Ishikawa (cell line): ENCODE results near the gene LAMTOR2.

Source experiments
- CEBPB ChIP-seq: IDR thresholded peaks from 2 replicates; pipeline ENCODE4 v1.6.1; 2012
- CREB1 ChIP-seq: IDR thresholded peaks from 2 replicates; pipeline ENCODE4 v1.6.1; 2012; ENCODE audit warnings: low read depth
- EGR1 ChIP-seq: IDR thresholded peaks from 2 replicates; pipeline ENCODE4 v1.6.1; 2012
- EP300 ChIP-seq: IDR thresholded peaks from 2 replicates; pipeline ENCODE4 v1.6.1; 2012; ENCODE audit warnings: borderline replicate concordance
- FOXM1 ChIP-seq: IDR thresholded peaks from 2 replicates; pipeline ENCODE4 v1.6.1; 2012; ENCODE audit warnings: low read depth, borderline replicate concordance
- NFIC ChIP-seq: IDR thresholded peaks from 2 replicates; pipeline ENCODE4 v1.6.1; 2012
- RAD21 ChIP-seq: IDR thresholded peaks from 2 replicates; pipeline ENCODE4 v1.6.1; 2012; ENCODE audit warnings: low read depth
- TAF1 ChIP-seq: IDR thresholded peaks from 2 replicates; pipeline ENCODE4 v1.6.1; 2012; ENCODE audit warnings: low read depth, mild to moderate bottlenecking
- TCF12 ChIP-seq: IDR thresholded peaks from 2 replicates; pipeline ENCODE4 v1.6.1; 2012; ENCODE audit warnings: low read depth
- TEAD4 ChIP-seq: IDR thresholded peaks from 2 replicates; pipeline ENCODE4 v1.6.1; 2012
- YY1 ChIP-seq: IDR thresholded peaks from 2 replicates; pipeline ENCODE4 v1.6.1; 2012; ENCODE audit warnings: low read depth
- ZBTB7A ChIP-seq: IDR thresholded peaks from 2 replicates; pipeline ENCODE4 v1.6.1; 2012; ENCODE audit warnings: low read depth
- TF ChIP-seq, protein P1 (sequence below): IDR thresholded peaks from 2 replicates; pipeline ENCODE4 v1.6.1; 2012; ENCODE audit warnings: low read depth, mild to moderate bottlenecking
- TF ChIP-seq, protein P2 (sequence below): IDR thresholded peaks from 2 replicates; pipeline ENCODE4 v1.6.1; 2012
- TF ChIP-seq, protein P3 (sequence below): IDR thresholded peaks from 2 replicates; pipeline ENCODE4 v1.6.1; 2012

LAMTOR2 gene

DNA sequence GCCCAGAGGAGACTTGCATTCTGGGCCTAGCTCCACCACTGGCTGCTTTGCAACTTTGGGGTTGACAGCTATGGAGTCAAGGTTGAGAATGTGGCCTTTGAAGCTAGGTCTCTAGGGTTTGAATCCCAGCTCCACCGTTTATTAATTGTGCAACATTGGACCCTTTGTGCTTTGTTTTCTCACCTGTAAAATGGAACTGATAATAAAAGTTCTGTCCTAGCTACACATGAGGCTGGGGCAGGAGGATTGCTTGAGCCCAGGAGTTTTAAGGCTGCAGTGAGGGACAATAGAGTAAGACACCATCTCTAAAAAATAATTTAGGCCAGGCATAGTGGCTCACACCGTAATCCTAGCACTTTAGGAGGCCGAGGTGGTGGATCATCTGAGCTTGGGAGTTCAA, 44.7 kb downstream of the LAMTOR2 start:
- TF ChIP-seq CREB1, result no peak

DNA sequence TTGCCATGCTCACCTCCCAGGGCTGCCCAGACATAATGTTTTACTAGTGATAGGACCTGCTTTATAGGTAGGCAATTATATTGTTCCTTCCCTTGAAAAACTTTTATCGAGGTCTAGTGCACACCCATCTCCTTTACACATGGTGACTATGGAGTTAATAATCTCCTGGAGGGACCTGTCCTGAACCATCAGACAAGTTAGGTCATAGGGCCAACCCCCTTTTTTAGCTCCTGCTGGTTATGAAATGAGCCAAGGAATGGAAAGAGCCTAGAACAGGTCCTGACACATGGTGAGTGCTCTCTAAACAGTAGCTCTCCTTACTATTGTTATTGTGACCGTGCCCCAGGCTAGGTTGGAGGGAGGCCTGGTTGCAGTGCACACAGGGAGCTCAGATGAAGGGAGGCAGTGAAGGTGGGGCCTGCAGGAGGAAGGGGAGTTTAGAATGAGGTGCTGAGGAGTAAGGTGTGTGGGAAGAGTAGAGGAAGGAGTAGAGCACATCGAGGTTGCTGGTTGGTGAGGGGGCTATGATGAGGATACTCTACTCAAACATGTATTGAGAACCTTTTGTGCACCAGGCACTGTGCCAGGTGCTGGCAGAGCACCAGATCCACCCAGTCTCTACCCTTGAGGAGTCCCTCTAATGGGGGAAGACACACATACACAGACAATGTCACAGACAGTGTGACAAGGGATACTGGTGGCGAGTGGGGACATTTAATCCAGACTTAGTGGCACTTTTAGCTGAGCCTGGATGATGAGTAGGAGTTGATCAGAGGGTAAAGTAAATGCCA, 45.8 kb downstream of the LAMTOR2 start:
- TF ChIP-seq TCF12 (peak; percentile 45; the same call in 1 of the 2 replicates), NFIC (peak; percentile 50), EP300 (no peak)
- TF ChIP-seq, protein P1, sequence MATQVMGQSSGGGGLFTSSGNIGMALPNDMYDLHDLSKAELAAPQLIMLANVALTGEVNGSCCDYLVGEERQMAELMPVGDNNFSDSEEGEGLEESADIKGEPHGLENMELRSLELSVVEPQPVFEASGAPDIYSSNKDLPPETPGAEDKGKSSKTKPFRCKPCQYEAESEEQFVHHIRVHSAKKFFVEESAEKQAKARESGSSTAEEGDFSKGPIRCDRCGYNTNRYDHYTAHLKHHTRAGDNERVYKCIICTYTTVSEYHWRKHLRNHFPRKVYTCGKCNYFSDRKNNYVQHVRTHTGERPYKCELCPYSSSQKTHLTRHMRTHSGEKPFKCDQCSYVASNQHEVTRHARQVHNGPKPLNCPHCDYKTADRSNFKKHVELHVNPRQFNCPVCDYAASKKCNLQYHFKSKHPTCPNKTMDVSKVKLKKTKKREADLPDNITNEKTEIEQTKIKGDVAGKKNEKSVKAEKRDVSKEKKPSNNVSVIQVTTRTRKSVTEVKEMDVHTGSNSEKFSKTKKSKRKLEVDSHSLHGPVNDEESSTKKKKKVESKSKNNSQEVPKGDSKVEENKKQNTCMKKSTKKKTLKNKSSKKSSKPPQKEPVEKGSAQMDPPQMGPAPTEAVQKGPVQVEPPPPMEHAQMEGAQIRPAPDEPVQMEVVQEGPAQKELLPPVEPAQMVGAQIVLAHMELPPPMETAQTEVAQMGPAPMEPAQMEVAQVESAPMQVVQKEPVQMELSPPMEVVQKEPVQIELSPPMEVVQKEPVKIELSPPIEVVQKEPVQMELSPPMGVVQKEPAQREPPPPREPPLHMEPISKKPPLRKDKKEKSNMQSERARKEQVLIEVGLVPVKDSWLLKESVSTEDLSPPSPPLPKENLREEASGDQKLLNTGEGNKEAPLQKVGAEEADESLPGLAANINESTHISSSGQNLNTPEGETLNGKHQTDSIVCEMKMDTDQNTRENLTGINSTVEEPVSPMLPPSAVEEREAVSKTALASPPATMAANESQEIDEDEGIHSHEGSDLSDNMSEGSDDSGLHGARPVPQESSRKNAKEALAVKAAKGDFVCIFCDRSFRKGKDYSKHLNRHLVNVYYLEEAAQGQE, result no peak

DNA sequence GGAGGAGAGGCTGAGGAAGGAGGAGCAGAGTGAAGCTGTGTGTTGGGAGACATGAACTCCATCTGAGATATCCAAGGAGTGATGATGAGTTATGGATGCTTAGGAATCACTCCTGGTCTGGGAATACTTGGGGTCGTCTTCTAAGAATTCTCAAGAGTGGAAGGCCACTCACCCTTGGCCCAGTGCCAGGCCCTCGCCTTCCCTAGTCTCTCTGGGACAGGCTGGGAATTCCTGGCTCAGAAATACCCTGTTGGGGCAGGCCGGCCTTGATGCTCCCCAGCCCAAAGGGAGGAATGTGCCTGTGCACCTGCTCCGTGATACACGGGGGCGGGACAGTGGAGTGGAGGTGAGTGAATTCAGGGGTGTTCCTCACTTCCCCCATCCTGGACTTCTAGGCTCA, 47.3 kb downstream of the LAMTOR2 start:
- peak; percentile 76 for TF ChIP-seq NFIC
- no peak for TF ChIP-seq RAD21

DNA sequence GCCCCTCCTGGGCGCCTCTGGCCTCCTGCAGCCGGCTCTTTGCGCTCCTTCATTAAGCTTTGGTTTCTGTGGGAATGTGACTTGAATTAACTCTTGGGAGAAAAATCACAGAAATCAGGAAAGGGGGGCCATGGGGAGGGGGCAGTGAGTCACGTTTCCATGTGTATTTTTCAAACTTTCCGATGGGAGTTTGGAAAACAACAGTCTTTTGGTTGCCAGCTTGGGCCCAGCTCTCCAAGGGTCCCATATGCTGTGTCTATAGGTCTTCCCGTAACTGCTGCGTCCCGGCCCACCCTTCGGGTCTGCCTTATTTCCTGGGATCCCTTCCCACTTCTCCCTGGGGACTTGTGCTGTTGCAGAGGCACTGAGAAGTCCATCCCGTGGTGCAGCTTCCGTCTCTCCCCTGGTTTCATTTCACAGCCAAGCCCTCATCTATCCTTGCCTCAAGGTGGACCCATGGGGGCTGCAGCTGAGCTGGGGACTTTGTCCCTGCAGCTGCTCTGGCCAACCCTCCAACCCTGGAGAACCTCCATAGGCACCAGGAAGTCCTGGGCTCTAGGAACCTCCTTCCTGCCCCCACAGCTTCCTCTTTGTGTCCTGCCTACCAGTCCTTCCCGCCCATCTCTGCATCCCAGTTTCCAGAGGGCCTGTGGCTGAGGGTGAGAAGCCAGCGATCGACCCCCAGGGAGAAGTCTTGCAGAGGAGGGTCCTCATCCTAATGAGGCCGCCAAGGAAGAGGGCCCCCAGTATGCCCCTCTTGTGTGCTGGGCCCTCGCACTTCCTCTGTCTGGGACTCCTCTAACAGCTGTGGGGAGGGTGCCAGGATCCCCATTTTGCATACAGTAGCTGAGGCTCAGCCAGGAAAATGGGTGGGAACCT, 48.3 kb downstream of the LAMTOR2 start:
- TF ChIP-seq CEBPB, result no peak
- TF ChIP-seq, protein P2, sequence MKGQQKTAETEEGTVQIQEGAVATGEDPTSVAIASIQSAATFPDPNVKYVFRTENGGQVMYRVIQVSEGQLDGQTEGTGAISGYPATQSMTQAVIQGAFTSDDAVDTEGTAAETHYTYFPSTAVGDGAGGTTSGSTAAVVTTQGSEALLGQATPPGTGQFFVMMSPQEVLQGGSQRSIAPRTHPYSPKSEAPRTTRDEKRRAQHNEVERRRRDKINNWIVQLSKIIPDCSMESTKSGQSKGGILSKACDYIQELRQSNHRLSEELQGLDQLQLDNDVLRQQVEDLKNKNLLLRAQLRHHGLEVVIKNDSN, result no peak
- TF ChIP-seq, protein P3, sequence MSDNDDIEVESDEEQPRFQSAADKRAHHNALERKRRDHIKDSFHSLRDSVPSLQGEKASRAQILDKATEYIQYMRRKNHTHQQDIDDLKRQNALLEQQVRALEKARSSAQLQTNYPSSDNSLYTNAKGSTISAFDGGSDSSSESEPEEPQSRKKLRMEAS, result no peak
- no peak for TF ChIP-seq NFIC
- TF ChIP-seq CREB1, result no peak
- TF ChIP-seq YY1, result no peak
- no peak for TF ChIP-seq ZBTB7A
- no peak for TF ChIP-seq TEAD4
- TF ChIP-seq EP300, result no peak
- TF ChIP-seq TCF12, result no peak
- TF ChIP-seq, protein P1, result no peak
- TF ChIP-seq RAD21, result no peak
- TF ChIP-seq FOXM1, result no peak
- no peak for TF ChIP-seq EGR1
- TF ChIP-seq TAF1, result no peak

DNA sequence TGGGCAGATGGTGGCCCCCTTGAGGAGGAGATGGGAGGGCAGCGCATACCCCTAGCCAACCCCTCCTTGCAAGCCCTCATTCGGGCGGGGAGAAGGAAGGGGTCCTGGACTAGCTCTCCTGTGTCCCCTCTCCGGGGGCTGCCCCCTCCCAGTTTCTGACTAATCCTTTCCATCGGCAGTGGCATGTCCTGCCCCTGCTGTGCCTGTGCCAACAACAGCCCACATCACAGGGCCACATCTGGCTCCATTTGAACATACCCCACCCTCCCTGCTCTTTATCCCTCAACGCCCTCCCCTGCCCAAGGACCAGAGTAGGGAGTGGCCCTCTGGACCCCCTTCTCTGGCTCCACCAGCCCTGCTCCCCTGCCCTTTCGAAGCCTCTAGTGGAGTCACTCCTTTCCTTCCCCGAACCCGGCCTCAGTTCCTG, 49.0 kb downstream of the LAMTOR2 start:
- TF ChIP-seq CREB1, result no peak
- TF ChIP-seq, protein P1, result no peak
- TF ChIP-seq NFIC, result 0 out of 2 replicates have a peak, but pooled peaks have one; percentile 26
- TF ChIP-seq RAD21, result no peak
- TF ChIP-seq TCF12, result peak; percentile 51; the same call in 1 of the 2 replicates
